Loucy (cell line): ENCODE measurements around the gene CREBBP.

Source experiments
- H2AFZ ChIP-seq: fragments of 200-600 bp; sonication (generic); 2 replicates; pipeline ENCODE4 v1.6.0; 2016; ENCODE audit warnings: antibody characterized with exemption, mild to moderate bottlenecking, low read length, moderate library complexity
- H3F3A ChIP-seq: fragments of 200-600 bp; 2 replicates; pipeline ENCODE4 v1.6.0; 2016; ENCODE audit warnings: antibody characterized with exemption, low read depth, mild to moderate bottlenecking
- H3K27me3 ChIP-seq: fragments of 200-600 bp; sonication (generic); 2 replicates; pipeline ENCODE4 v1.6.1; 2014; ENCODE audit warnings: low read length, mild to moderate bottlenecking; ENCODE audit not compliant: insufficient read depth, poor library complexity, severe bottlenecking
- H3K36me3 ChIP-seq: fragments of 200-600 bp; sonication (generic); 2 replicates; pipeline ENCODE4 v1.6.1; 2016; ENCODE audit warnings: low read length; ENCODE audit not compliant: insufficient read depth
- H3K4me1 ChIP-seq: fragments of 200-600 bp; sonication (generic); 2 replicates; pipeline ENCODE4 v1.5.1; 2014; ENCODE audit warnings: low read length, mild to moderate bottlenecking; ENCODE audit not compliant: insufficient read depth, poor library complexity, severe bottlenecking
- H3K4me2 ChIP-seq: fragments of 200-600 bp; sonication (generic); 2 replicates; pipeline ENCODE4 v1.6.0; 2014; ENCODE audit warnings: antibody characterized with exemption, low read length, low read depth, mild to moderate bottlenecking; ENCODE audit not compliant: poor library complexity, severe bottlenecking
- H3K4me3 ChIP-seq: fragments of 200-600 bp; sonication (generic); 2 replicates; pipeline ENCODE4 v1.5.1; 2014; ENCODE audit warnings: low read length, mild to moderate bottlenecking, mixed read lengths; ENCODE audit not compliant: poor library complexity, severe bottlenecking
- H3K79me2 ChIP-seq: fragments of 200-600 bp; sonication (generic); 2 replicates; pipeline ENCODE4 v1.6.1; 2014; ENCODE audit warnings: low read length; ENCODE audit not compliant: insufficient read depth
- H3K9ac ChIP-seq: fragments of 200-600 bp; sonication (generic); 2 replicates; pipeline ENCODE4 v1.6.0; 2014; ENCODE audit warnings: mild to moderate bottlenecking, low read depth, low read length, moderate library complexity; ENCODE audit not compliant: poor library complexity, severe bottlenecking
- H3K9me2 ChIP-seq: fragments of 200-600 bp; sonication (generic); replicated peaks from 2 replicates; pipeline ENCODE4 v1.6.1; 2016; ENCODE audit warnings: low read depth, low read length, mixed read lengths
- H3K9me3 ChIP-seq: fragments of 200-600 bp; sonication (generic); 2 replicates; pipeline ENCODE4 v1.6.1; 2014; ENCODE audit warnings: mild to moderate bottlenecking, antibody characterized with exemption, low read length, low read depth; ENCODE audit not compliant: insufficient read depth
- H4K20me1 ChIP-seq: fragments of 200-600 bp; sonication (generic); 2 replicates; pipeline ENCODE4 v1.6.0; 2014; ENCODE audit warnings: antibody characterized with exemption, low read length, mild to moderate bottlenecking; ENCODE audit not compliant: insufficient read depth, poor library complexity, severe bottlenecking
- EZH2phosphoT487 ChIP-seq: fragments of 200-600 bp; IDR thresholded peaks from 2 replicates; pipeline ENCODE4 v1.6.1; 2018; ENCODE audit warnings: antibody characterized with exemption, mild to moderate bottlenecking, moderate library complexity, borderline replicate concordance
- TF ChIP-seq, protein P1 (sequence below): fragments of 200-600 bp; sonication (generic); conservative IDR thresholded peaks from 2 replicates; pipeline ENCODE4 v1.5.1; 2014; ENCODE audit warnings: mild to moderate bottlenecking, antibody characterized with exemption, low read length

The CREBBP gene

DNA sequence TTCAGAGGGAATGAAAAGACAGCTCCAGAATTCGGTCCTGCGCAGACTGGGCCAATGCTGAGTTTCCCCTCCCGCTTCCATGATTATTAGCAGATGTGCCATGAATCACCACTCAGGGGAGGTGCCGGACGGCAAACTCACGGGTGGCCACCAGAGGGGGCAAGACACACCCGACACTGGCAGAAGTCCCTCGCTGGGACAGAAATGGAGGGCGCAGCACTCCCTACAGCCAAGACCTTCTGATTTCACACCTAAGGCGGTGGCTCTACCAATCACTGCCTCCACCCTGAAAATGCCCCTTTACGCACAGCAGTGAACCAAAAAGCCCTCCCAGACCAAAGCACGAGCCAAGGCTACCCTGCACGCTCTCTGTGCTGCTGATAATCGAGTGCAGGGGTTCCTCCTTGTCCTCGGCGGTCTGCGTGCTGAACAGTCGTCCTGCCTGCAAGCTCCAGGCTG, 190.0 kb downstream of the CREBBP start:
- no peak overlapping the region for H2AFZ ChIP-seq
- no peak overlapping the region for H3K4me2 ChIP-seq
- no peak overlapping the region for H3K9ac ChIP-seq

DNA sequence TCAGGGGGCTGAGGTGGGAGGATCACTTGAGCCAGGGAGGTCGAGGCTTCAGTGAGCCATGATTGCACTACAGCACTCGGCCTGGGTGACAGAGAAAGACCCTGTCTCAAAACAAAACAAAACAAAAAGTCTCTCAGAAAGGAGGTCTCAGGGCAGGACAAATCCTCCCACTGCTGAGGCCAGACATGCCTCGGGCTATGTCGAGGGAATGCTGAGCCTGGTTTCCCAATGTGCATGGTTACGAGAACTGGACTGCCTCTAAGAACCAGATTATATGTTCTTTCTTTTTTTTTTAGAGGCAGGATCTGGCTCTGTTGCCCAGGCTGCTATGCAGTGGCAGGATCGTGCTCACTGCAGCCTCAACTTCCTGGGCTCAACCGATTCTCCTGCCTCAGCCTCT, 190.8 kb downstream of the CREBBP start:
- H3K36me3 ChIP-seq, result no peaks in the 10 kb centered on the region
- H4K20me1 ChIP-seq, result no peaks in the 10 kb centered on the region

More for the DNA sequence above, 190.0 kb downstream of the CREBBP start:
- no peaks in the 10 kb centered on the region for H4K20me1 ChIP-seq
- H3K79me2 ChIP-seq, result no peaks in the 10 kb centered on the region
- no peaks in the 10 kb centered on the region for H3K9me3 ChIP-seq
- H3F3A ChIP-seq, result no peaks in the 10 kb centered on the region
- no peak overlapping the region for H3K4me3 ChIP-seq
- H3K4me1 ChIP-seq, result no peaks in the 10 kb centered on the region
- TF ChIP-seq, protein P1, sequence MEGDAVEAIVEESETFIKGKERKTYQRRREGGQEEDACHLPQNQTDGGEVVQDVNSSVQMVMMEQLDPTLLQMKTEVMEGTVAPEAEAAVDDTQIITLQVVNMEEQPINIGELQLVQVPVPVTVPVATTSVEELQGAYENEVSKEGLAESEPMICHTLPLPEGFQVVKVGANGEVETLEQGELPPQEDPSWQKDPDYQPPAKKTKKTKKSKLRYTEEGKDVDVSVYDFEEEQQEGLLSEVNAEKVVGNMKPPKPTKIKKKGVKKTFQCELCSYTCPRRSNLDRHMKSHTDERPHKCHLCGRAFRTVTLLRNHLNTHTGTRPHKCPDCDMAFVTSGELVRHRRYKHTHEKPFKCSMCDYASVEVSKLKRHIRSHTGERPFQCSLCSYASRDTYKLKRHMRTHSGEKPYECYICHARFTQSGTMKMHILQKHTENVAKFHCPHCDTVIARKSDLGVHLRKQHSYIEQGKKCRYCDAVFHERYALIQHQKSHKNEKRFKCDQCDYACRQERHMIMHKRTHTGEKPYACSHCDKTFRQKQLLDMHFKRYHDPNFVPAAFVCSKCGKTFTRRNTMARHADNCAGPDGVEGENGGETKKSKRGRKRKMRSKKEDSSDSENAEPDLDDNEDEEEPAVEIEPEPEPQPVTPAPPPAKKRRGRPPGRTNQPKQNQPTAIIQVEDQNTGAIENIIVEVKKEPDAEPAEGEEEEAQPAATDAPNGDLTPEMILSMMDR, result peak; percentile 72
- no peak for TF ChIP-seq EZH2phosphoT487
- H3K9me2 ChIP-seq, result no peaks in the 10 kb centered on the region
- H3K27me3 ChIP-seq, result peaks cover 5% of the 10 kb centered on the region
- H3K36me3 ChIP-seq, result no peaks in the 10 kb centered on the region

DNA sequence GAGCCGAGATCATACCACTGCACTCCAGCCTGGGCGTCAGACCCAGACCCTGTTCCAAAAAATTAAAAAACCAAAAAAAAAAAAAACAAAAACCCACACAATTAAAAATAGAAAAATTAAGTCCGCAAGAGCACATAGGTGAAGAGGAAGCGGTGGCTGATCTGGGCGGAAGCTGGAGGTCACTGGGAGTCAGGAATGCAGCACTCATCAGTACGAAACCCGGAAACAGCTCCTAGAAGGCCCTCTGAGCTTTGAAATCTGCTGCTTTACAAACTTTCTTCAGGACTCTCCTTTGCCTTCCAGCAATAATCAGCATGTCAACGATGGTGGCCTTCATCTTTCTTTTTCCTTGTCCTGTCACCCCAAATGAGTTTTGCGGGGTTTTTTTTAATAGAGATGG, 192.7 kb downstream of the CREBBP start:
- TF ChIP-seq EZH2phosphoT487, result no peak
- Histone ChIP-seq H4K20me1 (no peaks in the 10 kb centered on the region), H3K4me3 (no peak overlapping the region), H3K36me3 (no peaks in the 10 kb centered on the region), H3K9me3 (no peaks in the 10 kb centered on the region), H2AFZ (no peak overlapping the region), H3K4me2 (no peak overlapping the region), H3K9ac (no peak overlapping the region), H3K9me2 (no peaks in the 10 kb centered on the region), H3K4me1 (no peaks in the 10 kb centered on the region), H3F3A (no peaks in the 10 kb centered on the region), H3K79me2 (no peaks in the 10 kb centered on the region), H3K27me3 (no peaks in the 10 kb centered on the region)

More for the DNA sequence above, 190.8 kb downstream of the CREBBP start:
- Histone ChIP-seq H3K4me1 (no peaks in the 10 kb centered on the region), H3K79me2 (no peaks in the 10 kb centered on the region), H3K4me3 (no peak overlapping the region), H3K27me3 (no peaks in the 10 kb centered on the region), H2AFZ (no peak overlapping the region), H3K9me2 (no peaks in the 10 kb centered on the region), H3K9me3 (no peaks in the 10 kb centered on the region), H3K9ac (no peak overlapping the region), H3F3A (no peaks in the 10 kb centered on the region), H3K4me2 (no peak overlapping the region)
- TF ChIP-seq, protein P1, result no peak
- no peak for TF ChIP-seq EZH2phosphoT487

DNA sequence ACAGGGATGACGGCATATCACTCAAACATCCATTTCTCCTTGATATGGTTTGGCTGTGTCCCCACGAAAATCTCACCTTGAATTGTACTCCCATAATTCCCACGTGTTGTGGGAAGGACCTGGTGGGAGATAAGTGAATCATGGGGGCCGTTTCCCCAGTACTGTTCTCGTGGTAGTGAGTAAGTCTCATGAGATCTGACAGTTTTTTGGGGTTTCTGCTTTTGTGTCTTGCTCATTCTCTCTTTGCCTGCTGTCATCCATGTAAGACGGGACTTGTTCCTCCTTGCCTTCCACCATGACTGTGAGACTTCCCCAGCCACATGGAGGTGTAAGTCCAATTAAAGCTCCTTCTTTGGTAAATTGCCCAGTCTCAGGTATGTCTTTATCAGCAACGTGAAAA, 193.5 kb downstream of the CREBBP start:
- Histone ChIP-seq H3K4me1 (no peaks in the 10 kb centered on the region), H4K20me1 (no peaks in the 10 kb centered on the region), H3K4me2 (no peak overlapping the region), H3K9ac (no peak overlapping the region), H3F3A (no peaks in the 10 kb centered on the region), H2AFZ (no peak overlapping the region), H3K27me3 (no peaks in the 10 kb centered on the region), H3K9me2 (no peaks in the 10 kb centered on the region), H3K9me3 (no peaks in the 10 kb centered on the region), H3K4me3 (no peak overlapping the region), H3K79me2 (no peaks in the 10 kb centered on the region), H3K36me3 (no peaks in the 10 kb centered on the region)
- TF ChIP-seq EZH2phosphoT487, result no peak
- TF ChIP-seq, protein P1, result no peak
